K562 (cell line): ENCODE results near the gene COG3. TPM values are rescaled to one million over a fixed set of nuclear protein-coding genes. Genes with fewer than 3 reads are reported as not detected.

Experiments
- ATAC-seq: fragments of 200-7000 bp; cut with Tn5 transposase; 3 replicates; pipeline ENCODE4 v1.9.1; 2020; ENCODE audit warnings: moderate library complexity
- BruUV-seq: library from RNA; stranded (reverse); fragments of 400-500 nt; replicated peaks from 2 replicates; lab custom pipeline; 2021; lab: Mats Ljungman, UMichigan
- CTCF ChIA-PET: fragments of 300-600 bp; formaldehyde crosslinking; extraction: SDS; loops from one replicate; lab custom pipeline; 2021; ENCODE audit warnings: low intra/inter-chr PET ratio; lab: Yijun Ruan, JAX
- POLR2A ChIA-PET: fragments of 300-600, 350-650 bp; sonication (Branson Sonifier 250); formaldehyde crosslinking; extraction: SDS; loops from one replicate; lab custom pipeline; 2021; ENCODE audit warnings: antibody characterized with exemption, inconsistent platforms; lab: Yijun Ruan, JAX
- DNase-seq, 4 experiments: peaks; one replicate each; pipeline versions ENCODE4 v3.0.0 to v3.0.0-alpha.2; 2011 to 2018; ENCODE audit warnings: low spot score in 3 of 4, mixed read lengths in 3 of 4; ENCODE audit errors: extremely low read depth in 1 of 4
- FAIRE-seq: peaks from 2 replicates; lab custom pipeline; 2011; peaks lifted over from hg19 to GRCh38; lab: Jason Lieb, UNC
- H2AFZ ChIP-seq: 2 replicates; pipeline ENCODE4 v1.6.0; 2011; ENCODE audit warnings: low read depth, low read length, control low read depth, inconsistent platforms
- H3K27ac ChIP-seq: fragments of 200-600 bp; 3 replicates; pipeline ENCODE4 v1.8.0; 2011; ENCODE audit warnings: low read depth, mild to moderate bottlenecking, control low read depth, inconsistent platforms, low read length, moderate library complexity, mixed read lengths; ENCODE audit errors: extremely low read depth
- H3K27me3 ChIP-seq, 2 experiments: fragments of 300-600 bp in 1 of 2; 2 replicates in 1 of 2; 3 replicates in 1 of 2; pipeline versions ENCODE4 v1.6.0 to v1.8.0; 2011; ENCODE audit warnings: inconsistent platforms in 2 of 2, low read length in 2 of 2, mild to moderate bottlenecking in 1 of 2, mixed read lengths in 1 of 2, moderate library complexity in 1 of 2; ENCODE audit not compliant: control insufficient read depth in 2 of 2, insufficient read depth in 2 of 2
- H3K36me3 ChIP-seq: fragments of 300-600 bp; 3 replicates; pipeline ENCODE4 v1.8.0; 2011; ENCODE audit warnings: mild to moderate bottlenecking, low read length, inconsistent platforms; ENCODE audit not compliant: control insufficient read depth, insufficient read depth
- H3K4me1 ChIP-seq, 2 experiments: fragments of 200-600 bp in 1 of 2; replicated peaks in 1 of 2; 2 replicates in 1 of 2; 3 replicates in 1 of 2; pipeline versions ENCODE4 v1.5.1 to v1.8.0; 2011; ENCODE audit warnings: inconsistent platforms in 2 of 2, low read length in 2 of 2, mild to moderate bottlenecking in 1 of 2, mixed read lengths in 1 of 2, moderate library complexity in 1 of 2; ENCODE audit not compliant: control insufficient read depth in 2 of 2, insufficient read depth in 2 of 2
- H3K4me2 ChIP-seq: 2 replicates; pipeline ENCODE4 v1.6.1; 2011; ENCODE audit warnings: low read length, control low read depth, inconsistent platforms, mixed read lengths; ENCODE audit not compliant: insufficient read depth
- H3K4me3 ChIP-seq: fragments of 200-600 bp; sonication (generic), shearing (Covaris generic); 2 replicates; pipeline ENCODE4 v1.5.1; 2016; ENCODE audit warnings: control low read depth, inconsistent platforms
- H3K79me2 ChIP-seq: fragments of 200-600 bp; 3 replicates; pipeline ENCODE4 v1.8.0; 2011; ENCODE audit warnings: low read length, inconsistent platforms; ENCODE audit not compliant: control insufficient read depth, insufficient read depth
- H3K9ac ChIP-seq, 2 experiments: 2 replicates each; pipeline versions ENCODE4 v1.6.0 to v1.6.1; 2011; ENCODE audit warnings: low read depth in 2 of 2, low read length in 2 of 2, control low read depth in 1 of 2, inconsistent platforms in 1 of 2, mild to moderate bottlenecking in 1 of 2, mixed read lengths in 1 of 2; ENCODE audit not compliant: insufficient read depth in 1 of 2
- H3K9me1 ChIP-seq: one replicate; pipeline ENCODE4 v1.6.0; 2011; ENCODE audit warnings: inconsistent platforms, mild to moderate bottlenecking, low read length, moderate library complexity; ENCODE audit not compliant: control insufficient read depth, insufficient read depth
- H3K9me3 ChIP-seq: replicated peaks from 2 replicates; pipeline ENCODE4 v1.5.1; 2011; ENCODE audit warnings: low read depth, low read length, inconsistent platforms; ENCODE audit not compliant: control insufficient read depth, insufficient read depth
- H4K20me1 ChIP-seq: replicated peaks from 2 replicates; pipeline ENCODE4 v1.6.1; 2011; ENCODE audit warnings: low read length, inconsistent platforms, mixed read lengths; ENCODE audit not compliant: control insufficient read depth, insufficient read depth
- ADNP ChIP-seq: fragments of 200-800 bp; sonication (Bioruptor generic); IDR thresholded peaks from 2 replicates; pipeline ENCODE4 v1.6.1; 2016; ENCODE audit warnings: missing genetic modification characterization, missing compliant biosample characterization
- E2F3 ChIP-seq: fragments of 250-450 bp; sonication (Bioruptor Pico); IDR thresholded peaks from 2 replicates; pipeline ENCODE4 v1.4.0; 2020; ENCODE audit warnings: mild to moderate bottlenecking
- EGR1 ChIP-seq: fragments of 450-650 bp; conservative IDR thresholded peaks from 2 replicates; pipeline ENCODE4 v1.6.1; 2017; ENCODE audit warnings: mild to moderate bottlenecking
- HIVEP1 ChIP-seq: fragments of 250-450 bp; sonication (Bioruptor Pico); IDR thresholded peaks from 2 replicates; pipeline ENCODE4 v1.4.0; 2020; ENCODE audit warnings: mild to moderate bottlenecking
- ILF3 ChIP-seq: fragments of 450-650 bp; IDR thresholded peaks from 2 replicates; pipeline ENCODE4 v1.6.1; 2018; ENCODE audit warnings: antibody characterized with exemption, mild to moderate bottlenecking, moderate library complexity, borderline replicate concordance
- JUND ChIP-seq, 2 experiments: IDR thresholded peaks; 2 replicates in 1 of 2; 3 replicates in 1 of 2; pipeline ENCODE4 v1.6.1; 2011; ENCODE audit warnings: borderline replicate concordance in 2 of 2, low read depth in 2 of 2, low read length in 2 of 2, improper control_type of control experiment in 1 of 2, missing biosample characterization in 1 of 2, missing genetic modification characterization in 1 of 2, missing genetic modification reagents in 1 of 2
- NR2F6 ChIP-seq: fragments of 450-650 bp; formaldehyde crosslinking; IDR thresholded peaks from 2 replicates; pipeline ENCODE4 v1.4.0; 2020; ENCODE audit warnings: mild to moderate bottlenecking
- PCBP1 ChIP-seq: fragments of 200-400 bp; formaldehyde crosslinking; IDR thresholded peaks from 2 replicates; pipeline ENCODE4 v1.6.1; 2018; ENCODE audit warnings: mild to moderate bottlenecking, low read depth, low read length; ENCODE audit not compliant: poor library complexity, severe bottlenecking
- PYGO2 ChIP-seq: fragments of 450-650 bp; IDR thresholded peaks from 2 replicates; pipeline ENCODE4 v1.6.1; 2016; ENCODE audit warnings: mild to moderate bottlenecking, missing genetic modification characterization, moderate library complexity, missing compliant biosample characterization
- RREB1 ChIP-seq: fragments of 250-450 bp; sonication (Bioruptor Pico); IDR thresholded peaks from 2 replicates; pipeline ENCODE4 v1.4.0; 2020
- SREBF1 ChIP-seq: fragments of 150-350 bp; IDR thresholded peaks from 2 replicates; pipeline ENCODE4 v1.6.1; 2014; ENCODE audit warnings: antibody characterized with exemption, low read depth, low read length, borderline replicate concordance
- THRA ChIP-seq: fragments of 450-650 bp; IDR thresholded peaks from 2 replicates; pipeline ENCODE4 v1.6.1; 2017; ENCODE audit warnings: mild to moderate bottlenecking, moderate library complexity
- ZNF184 ChIP-seq: sonication (generic); formaldehyde crosslinking; IDR thresholded peaks from 2 replicates; pipeline ENCODE4 v1.5.0; 2020; ENCODE audit warnings: missing genetic modification reagents
- ZNF354B ChIP-seq: fragments of 250-450 bp; sonication (Bioruptor Pico); IDR thresholded peaks from 2 replicates; pipeline ENCODE4 v1.4.0; 2020
- ZNF551 ChIP-seq: fragments of 250-450 bp; sonication (Bioruptor Pico); IDR thresholded peaks from 2 replicates; pipeline ENCODE4 v1.5.0; 2021; ENCODE audit warnings: mild to moderate bottlenecking, moderate library complexity
- ZNF766 ChIP-seq: fragments of 200-800 bp; sonication (Bioruptor generic); conservative IDR thresholded peaks from 2 replicates; pipeline ENCODE4 v1.6.1; 2016; ENCODE audit warnings: missing genetic modification characterization, missing compliant biosample characterization
- WGBS: fragments of 100-300 bp; shearing (Covaris generic); methylation state at CpG from one replicate; pipeline ENCODE4 v1.1.6; 2016; ENCODE audit warnings: low coverage, mixed read lengths; ENCODE audit not compliant: insufficient coverage; ENCODE audit errors: missing lambda C conversion rate; 5-methylcytosine and 5-hydroxymethylcytosine counted together
- in situ Hi-C: fragments of 300-500 bp; cut with MboI; formaldehyde crosslinking; loops from 4 replicates; pipeline ENCODE4 v1.15.0; 2018; ENCODE audit warnings: inconsistent platforms, mixed read lengths
- intact Hi-C: fragments of 100-400 bp; cut with micrococcal nuclease; formaldehyde crosslinking; loops from 2 replicates; pipeline ENCODE4 v1.14.2; 2022
- polyA plus RNA-seq, 8 experiments: library from polyadenylated mRNA; depleted of rRNA in 4 of 8; stranded (reverse) in 5 of 8; unstranded in 3 of 8; fragments of >200 nt; fragmentation: Nextera tagmentation in 2 of 8; fragmentation: Illumina TruSeq in 1 of 8; extraction: Ambion mirVana in 2 of 8; extraction: Trizol in 1 of 8; gene quantifications; 2 replicates each; pipeline versions ENCODE4 v1.2.1 to v1.2.3, GENCODE V29; 2011 to 2014; ENCODE audit warnings: inconsistent platforms in 1 of 8, missing spikeins in 1 of 8
- total RNA-seq, 7 experiments: library from RNA; depleted of rRNA in 6 of 7; stranded (reverse); fragments of >200 nt in 6 of 7; fragmentation: Illumina TruSeq in 2 of 7; extraction: Trizol in 2 of 7; gene quantifications; 2 replicates each; pipeline versions ENCODE4 v1.2.1 to v1.2.3, GENCODE V29; 2011 to 2021; ENCODE audit warnings: low replicate concordance in 1 of 7

The COG3 gene
- total and polyA plus RNA-seq, 9 of the 15 experiments (the other 6 are each of a cell fraction or from before 2014, with no cell fraction given) = 3.9 to 22.9 (median 14.5) TPM

GRCh38 chr13:45548281-45548680 is 83.5 kb downstream of the COG3 start (continued):
- TF ChIP-seq PYGO2 (tag) = no peak
- TF ChIP-seq EGR1 = no peak
- no peak for TF ChIP-seq E2F3 (CRISPR knock-in tag)
- no peak for TF ChIP-seq ZNF766 (CRISPR knock-in tag)
- TF ChIP-seq ZNF354B (CRISPR knock-in tag) = no peak

GRCh38 chr13:45554604-45555109 is 89.9 kb downstream of the COG3 start:
- Histone ChIP-seq H3K4me3 (no peak overlapping the region), H3K9me1 (no peaks in the 10 kb centered on the region), H3K27me3 (no peaks in the 10 kb centered on the region; a peak in 1 of 5 replicates), H4K20me1 (no peaks in the 10 kb centered on the region), H3K27ac (no peak overlapping the region), H3K9ac (no peak overlapping the region), H3K4me2 (no peak overlapping the region), H3K9me3 (no peaks in the 10 kb centered on the region), H3K79me2 (no peaks in the 10 kb centered on the region), H3K4me1 (no peaks in the 10 kb centered on the region), H3K36me3 (no peaks in the 10 kb centered on the region), H2AFZ (no peak overlapping the region)
- 4% methylated on average over 4 of the region's 4 CpGs for WGBS
- DNase-seq (no peak), ATAC-seq (no peak), FAIRE-seq (no peak)
- CTCF ChIA-PET = no interaction called here
- BruUV-seq = no TSS peak
- in situ Hi-C loops = no loop called here
- intact Hi-C loops = no loop called here
- POLR2A ChIA-PET = no interaction called here
- TF ChIP-seq ADNP (tag) (no peak), THRA (no peak), RREB1 (no peak), ILF3 (no peak), JUND (IDR thresholded peaks at IDR 0.05; ENCODE audit: borderline replicate concordance, low read depth, low read length) (no peak), JUND (tag; IDR thresholded peaks at IDR 0.05; ENCODE audit: borderline replicate concordance, low read depth, low read length) (no peak), NR2F6 (CRISPR knock-in tag) (no peak), PCBP1 (no peak), HIVEP1 (CRISPR knock-in tag) (no peak), ZNF551 (CRISPR knock-in tag) (no peak), ZNF184 (CRISPR knock-in tag) (no peak), SREBF1 (no peak)
